Epithelial cell of proximal tubule (primary cell): ENCODE results near the gene IDH3A. TPM values are rescaled to one million over a fixed set of nuclear protein-coding genes. Genes with fewer than 3 reads are reported as not detected.

ENCODE experiments used
- DNase-seq: peaks from one replicate; pipeline ENCODE4 v3.0.0-alpha.2; 2011; ENCODE audit warnings: low read depth
- H3K4me3 ChIP-seq: 2 replicates; pipeline ENCODE4 v1.5.1; 2011; ENCODE audit warnings: low read depth, mild to moderate bottlenecking, low read length
- CTCF ChIP-seq: conservative IDR thresholded peaks from 2 replicates; pipeline ENCODE4 v1.5.1; 2012; ENCODE audit warnings: low read depth, mild to moderate bottlenecking, low read length
- total RNA-seq: library from RNA; depleted of rRNA; stranded (reverse); fragments of >200 nt; gene quantifications from 2 replicates; pipeline ENCODE4 v1.2.3, GENCODE V29; 2015

The IDH3A gene
- total RNA-seq, 1 donor from 2014 or later = 57.5 TPM

- no peak for TF ChIP-seq CTCF
- no peak for DNase-seq
- no peak overlapping the region for H3K4me3 ChIP-seq
Measured at GRCh38 chr15:78207641-78208340, 58.6 kb downstream of the IDH3A start.

- no peak for TF ChIP-seq CTCF
- H3K4me3 ChIP-seq = no peak overlapping the region
- no peak for DNase-seq
Measured at GRCh38 chr15:78208341-78208844, 59.2 kb downstream of the IDH3A start.

GRCh38 chr15:78208887-78209645 lies 59.9 kb downstream of the IDH3A start:
- DNase-seq = no peak
- no peak for TF ChIP-seq CTCF
- no peak overlapping the region for H3K4me3 ChIP-seq

- TF ChIP-seq CTCF = no peak
- no peak overlapping the region for H3K4me3 ChIP-seq
- no peak for DNase-seq
Measured at GRCh38 chr15:78209646-78210348, 60.6 kb downstream of the IDH3A start.

GRCh38 chr15:78210349-78210717 lies 61.2 kb downstream of the IDH3A start:
- H3K4me3 ChIP-seq = no peak overlapping the region
- TF ChIP-seq CTCF = no peak
- DNase-seq = no peak

GRCh38 chr15:78211189-78211921 lies 62.2 kb downstream of the IDH3A start:
- DNase-seq = no peak
- no peak for TF ChIP-seq CTCF

More at GRCh38 chr15:78211189-78211921, 62.2 kb downstream of the IDH3A start:
- H3K4me3 ChIP-seq = no peak overlapping the region
